Measurements from ENCODE around the gene HP.

DNA sequence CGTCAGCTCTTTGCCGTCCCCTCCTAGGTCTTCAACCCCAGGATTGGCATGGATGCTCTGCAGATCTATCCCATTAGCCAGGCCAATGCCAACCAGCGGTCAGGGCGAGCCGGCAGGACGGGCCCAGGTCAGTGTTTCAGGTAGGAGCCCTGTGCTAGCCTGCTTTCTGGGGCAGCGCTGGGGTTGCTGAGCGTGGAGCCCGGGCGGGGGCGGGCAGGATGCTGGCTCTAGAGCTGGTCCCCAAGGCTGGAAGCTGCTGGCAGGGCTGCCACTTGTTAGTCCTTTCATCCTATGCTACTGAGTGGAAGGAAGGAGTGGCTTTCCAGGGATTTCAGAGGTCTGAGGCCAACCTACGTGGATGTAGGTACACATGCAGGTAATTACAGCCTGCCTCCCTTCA is 51.7 kb downstream of the HP start:
- TF ChIP-seq, protein P1, sequence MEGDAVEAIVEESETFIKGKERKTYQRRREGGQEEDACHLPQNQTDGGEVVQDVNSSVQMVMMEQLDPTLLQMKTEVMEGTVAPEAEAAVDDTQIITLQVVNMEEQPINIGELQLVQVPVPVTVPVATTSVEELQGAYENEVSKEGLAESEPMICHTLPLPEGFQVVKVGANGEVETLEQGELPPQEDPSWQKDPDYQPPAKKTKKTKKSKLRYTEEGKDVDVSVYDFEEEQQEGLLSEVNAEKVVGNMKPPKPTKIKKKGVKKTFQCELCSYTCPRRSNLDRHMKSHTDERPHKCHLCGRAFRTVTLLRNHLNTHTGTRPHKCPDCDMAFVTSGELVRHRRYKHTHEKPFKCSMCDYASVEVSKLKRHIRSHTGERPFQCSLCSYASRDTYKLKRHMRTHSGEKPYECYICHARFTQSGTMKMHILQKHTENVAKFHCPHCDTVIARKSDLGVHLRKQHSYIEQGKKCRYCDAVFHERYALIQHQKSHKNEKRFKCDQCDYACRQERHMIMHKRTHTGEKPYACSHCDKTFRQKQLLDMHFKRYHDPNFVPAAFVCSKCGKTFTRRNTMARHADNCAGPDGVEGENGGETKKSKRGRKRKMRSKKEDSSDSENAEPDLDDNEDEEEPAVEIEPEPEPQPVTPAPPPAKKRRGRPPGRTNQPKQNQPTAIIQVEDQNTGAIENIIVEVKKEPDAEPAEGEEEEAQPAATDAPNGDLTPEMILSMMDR (IDR thresholded peaks at IDR 0.05) = no peak
- no peak for TF ChIP-seq POLR2A (IDR thresholded peaks at IDR 0.05)
